ENCODE measurements around the gene TXK.

DNA sequence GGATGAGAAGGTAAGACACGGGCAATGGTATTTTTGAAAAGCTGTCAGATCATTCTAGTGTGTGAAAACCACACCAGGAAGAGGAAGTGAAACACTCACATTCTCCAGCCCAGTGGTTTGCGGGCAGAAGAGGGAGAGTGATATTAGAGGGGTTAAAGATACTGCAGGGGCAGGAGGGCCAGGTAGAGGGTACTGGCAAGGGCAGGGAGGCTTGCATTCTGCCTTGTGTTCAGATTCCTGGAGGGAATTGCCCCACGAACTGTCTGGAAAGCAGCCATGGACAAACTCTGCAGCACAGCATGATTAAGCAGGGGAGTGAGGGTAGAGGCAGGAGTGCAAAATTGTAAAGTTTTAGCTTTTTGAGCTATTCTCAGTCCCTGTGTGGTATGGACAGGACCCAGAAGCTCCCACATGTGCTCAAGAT lies 86.6 kb downstream of the TXK start:
- TF ChIP-seq POLR2A (IDR thresholded peaks at IDR 0.05; ENCODE audit: low read length) (no peak), GATA1 (IDR thresholded peaks at IDR 0.05; ENCODE audit: low read depth, low read length) (no peak)

Data from erythroblast (primary cell).